CMK (cell line): ENCODE data around the gene FRAS1.
"Not testable (repeated sequence)": the region's sequence is repeated elsewhere in the genome, so short reads cannot be mapped to it uniquely, and the experiment has no call there.

Source experiments
- DNase-seq: peaks from one replicate; pipeline ENCODE4 v3.0.0-alpha.2; 2010; ENCODE audit warnings: low read depth

The FRAS1 gene

DNA sequence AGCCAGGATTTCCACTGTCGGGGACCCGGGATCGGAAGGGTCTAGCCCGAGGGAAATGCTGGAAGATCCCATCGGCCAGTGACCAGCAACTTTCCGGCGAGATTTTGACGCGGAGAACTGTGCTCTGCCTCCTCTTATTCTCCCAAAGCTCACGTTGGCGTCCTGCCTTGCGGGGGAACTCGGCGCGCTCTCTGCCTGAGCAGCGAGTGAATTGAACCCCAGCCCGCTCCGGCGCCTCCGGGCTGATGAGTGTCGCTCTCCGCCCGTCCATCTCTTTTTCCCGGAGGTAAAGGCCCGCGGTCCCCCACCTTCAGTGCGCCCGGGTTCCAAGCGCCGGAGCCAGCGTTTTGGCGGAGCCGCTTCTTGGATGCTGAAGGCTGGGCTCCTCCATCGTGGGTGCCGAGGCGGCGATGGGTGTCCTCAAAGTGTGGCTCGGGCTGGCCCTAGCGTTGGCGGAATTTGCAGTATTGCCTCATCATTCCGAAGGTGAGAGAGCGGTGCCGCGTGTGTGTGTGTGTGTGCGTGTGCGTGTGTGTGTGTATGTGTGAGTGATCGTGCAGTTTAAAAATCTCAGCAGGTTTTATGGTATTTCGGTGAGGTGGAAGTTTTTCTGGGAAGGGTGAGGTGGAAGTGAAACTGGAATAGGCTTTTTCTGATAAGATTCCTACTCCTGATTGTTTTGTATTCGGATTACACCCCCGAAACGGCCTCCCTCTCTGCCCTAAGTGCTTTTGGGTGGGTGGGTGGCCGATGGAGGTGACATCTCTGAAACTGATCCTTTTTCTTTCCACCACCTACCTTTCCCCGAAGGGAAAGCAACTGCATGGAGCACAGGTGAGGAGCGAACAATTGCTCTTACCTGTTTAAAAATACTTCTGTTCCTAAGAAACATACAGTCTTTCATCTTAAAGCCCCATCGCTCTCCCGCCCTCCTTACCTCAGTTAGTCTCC lies 752 bp downstream of the FRAS1 start:
- no peak for DNase-seq

DNA sequence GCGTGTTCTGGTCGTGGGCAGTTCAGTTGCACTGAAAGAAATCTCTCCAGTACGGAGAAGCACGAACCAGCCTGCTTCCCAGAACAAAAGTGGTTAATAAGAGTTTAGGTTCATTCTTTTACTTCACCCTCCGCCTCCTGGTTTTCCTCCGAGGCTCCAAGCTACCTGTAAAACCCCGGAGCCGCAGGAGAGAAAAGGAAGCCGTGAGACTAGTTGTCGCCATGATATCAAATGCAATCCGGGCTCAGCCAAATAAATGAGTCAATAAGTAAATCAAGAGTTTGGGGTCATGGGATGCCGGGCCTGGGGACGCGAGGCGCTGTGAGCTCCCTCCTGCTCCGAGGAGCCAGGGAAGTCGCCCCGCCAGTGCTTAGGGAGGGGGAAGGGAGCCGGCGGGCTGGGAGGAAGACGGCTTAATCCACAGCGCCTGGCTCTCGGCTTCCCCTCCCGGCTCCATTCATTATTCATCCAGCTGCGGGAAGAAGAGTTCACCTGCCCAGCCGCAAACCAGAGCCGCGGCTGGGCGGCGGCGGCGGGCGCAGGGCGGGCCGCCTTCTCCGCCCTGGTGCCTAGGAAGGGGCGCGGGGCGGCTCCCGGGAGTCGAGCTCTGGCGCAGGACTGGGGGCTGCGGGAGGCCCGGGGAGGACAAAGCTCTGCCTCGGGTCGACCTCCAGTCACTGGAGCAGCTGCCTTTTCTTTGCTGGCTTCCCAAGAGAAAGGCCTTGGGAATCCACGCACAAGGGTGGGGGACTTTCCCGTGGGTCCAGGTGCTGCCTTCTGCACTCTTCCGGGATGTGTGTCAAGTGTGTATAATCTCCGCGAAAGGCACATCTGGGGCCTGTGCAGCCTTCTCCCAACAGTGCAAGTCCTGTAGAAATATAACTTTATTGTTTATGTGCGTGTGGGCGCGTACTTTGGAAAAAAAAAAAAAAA lies 1.7 kb downstream of the FRAS1 start:
- no peak for DNase-seq

DNA sequence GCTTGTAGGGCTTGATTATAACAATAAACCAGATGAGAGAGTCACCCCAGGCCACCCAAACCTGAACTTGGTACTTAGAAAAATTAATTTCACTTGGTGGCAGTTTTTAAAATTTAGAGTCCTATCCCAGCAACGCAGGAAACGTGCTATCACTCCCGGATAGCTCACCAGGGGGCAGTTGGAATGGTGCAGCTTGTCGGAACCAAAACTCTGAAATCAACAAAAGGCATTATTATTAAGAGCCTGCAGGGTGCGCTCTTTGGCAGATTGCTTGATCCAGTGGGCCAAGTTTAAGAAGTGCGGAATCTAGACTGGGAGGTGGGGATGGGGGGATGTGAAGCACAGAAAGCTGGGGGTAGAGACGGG lies 2.4 kb downstream of the FRAS1 start:
- peak; percentile 56 for DNase-seq

DNA sequence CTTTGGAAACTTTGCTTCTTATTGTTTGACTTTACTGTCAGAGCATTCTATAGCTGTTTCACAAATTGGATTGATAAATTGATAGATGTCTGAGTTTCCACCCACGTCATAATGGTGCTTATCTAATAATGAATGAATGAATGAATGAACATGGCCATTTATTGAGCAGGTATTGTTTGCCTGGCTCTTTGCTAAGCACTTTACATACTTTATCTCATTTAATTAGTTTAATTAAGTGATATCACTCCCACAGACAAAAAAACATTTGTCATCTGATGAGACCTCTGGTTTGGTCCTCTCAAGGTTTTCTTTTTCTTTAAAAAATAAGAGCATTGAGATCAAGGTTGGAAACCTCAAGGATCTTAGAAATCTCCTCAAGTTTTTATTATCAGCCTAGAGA lies 2.8 kb downstream of the FRAS1 start:
- no peak for DNase-seq

DNA sequence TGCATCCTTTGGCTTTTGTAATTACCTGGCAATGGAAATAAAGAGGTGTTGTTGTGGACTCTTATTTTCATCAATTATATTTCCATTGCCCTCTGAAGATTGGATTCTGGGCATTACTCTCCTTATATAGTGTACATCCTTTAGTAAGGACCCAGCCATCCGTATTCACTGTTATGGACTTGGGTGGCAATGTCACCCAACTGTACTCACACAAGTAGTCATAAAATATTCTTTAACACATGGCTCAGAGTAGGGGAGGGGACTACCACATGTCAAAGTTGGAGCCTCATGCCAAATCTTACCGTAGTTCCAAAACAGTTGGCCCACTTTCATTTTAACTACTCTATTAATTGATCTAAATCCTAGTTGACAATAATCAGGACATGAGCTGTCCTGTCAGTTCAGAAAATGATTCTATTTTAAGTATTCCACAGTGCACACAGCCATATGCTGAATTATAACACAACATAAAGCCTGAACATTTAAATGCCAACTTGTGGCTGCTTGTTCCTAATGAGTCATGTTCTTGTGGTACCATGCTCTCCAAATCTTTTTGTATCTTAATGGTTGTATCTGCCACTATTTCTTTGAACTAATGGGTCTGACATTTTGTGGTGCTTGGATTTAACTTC lies 4.9 kb downstream of the FRAS1 start:
- DNase-seq = no peak

DNA sequence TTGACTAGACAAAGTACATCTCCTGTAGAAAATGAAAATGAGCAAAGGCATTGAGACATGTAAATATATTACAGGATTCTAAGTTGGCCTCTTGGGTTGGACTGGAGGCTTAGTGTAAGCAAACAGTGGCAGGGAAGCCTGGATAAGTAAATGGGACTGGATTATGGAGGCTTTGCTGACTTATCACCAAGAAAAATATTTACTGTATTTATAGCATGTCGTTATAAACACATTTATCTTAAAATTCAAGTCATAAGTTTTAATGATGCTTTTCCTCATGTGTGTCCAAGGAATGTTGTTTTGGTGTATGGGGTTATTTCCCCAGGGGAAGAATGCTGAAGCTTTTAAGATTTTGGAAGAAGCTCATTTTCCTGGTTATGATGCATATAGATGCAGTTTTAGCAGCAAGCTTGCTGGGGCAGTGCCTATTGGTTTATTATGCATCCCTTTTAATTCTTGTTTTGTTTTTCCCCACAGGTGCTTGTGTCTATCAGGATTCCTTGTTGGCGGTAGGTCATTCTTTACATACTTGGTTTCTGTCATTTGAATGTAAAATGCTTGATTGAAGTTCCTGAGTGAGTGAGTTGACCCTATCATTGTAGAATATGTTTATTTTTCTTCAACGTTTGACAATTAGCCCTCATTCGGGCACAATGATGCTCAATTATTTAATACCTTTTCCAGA lies 8.5 kb downstream of the FRAS1 start:
- no peak for DNase-seq

DNA sequence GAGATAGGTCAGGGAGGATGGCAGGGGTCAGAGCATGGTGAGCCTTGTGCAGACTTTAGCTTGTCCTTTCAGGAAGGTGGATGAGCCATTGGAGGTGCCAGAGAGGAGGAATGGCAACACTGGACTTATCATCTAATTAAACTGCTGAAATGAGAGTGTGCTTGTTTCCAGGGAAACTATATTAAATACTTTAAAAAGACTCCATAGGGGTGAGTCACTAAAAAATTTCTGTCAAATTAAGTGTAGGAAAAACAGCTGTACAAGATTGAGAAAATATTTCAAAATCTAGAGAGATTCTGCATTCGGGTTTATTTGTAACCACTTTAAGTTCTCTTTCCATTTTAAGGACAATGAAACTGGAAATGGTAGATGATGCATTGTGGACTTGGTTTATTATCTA lies 11.4 kb downstream of the FRAS1 start:
- DNase-seq = no peak

DNA sequence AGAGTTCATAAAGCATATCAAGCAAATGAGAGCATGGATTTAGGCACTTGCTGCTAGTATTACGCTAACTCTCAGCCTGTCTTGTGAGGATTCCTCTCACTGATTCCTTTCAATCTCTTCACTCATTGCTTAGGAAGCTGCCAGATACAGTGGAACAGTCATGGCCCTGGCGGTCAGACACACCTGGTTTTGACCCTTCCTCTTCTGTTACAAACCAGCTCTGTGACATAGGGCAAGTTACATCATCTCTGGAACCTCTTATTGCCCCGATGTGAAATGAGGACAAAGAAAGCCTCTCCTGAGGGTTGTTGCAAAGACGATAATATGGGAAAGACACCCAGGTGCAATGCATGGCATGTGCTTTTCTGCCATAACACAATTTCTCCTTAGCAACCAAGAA lies 12.2 kb downstream of the FRAS1 start:
- DNase-seq = no peak

DNA sequence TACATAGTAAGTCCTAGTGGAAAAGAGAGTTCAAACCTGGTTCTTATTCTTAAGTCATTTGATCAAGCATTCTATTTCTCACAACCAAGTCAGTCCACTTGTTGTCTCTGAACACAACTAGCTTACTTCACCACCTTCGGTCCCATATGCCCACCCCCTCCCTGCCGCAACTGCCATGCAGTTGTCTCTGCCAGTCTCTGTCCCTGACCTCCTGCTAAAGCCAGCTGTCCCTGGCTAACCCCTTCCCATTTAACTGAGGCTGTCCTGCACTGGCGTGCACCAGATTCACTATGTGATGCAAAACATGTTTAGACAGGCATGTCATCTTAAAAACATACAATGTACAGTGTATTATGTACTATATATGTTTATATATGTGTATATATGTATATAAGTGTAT lies 12.7 kb downstream of the FRAS1 start:
- no peak for DNase-seq

DNA sequence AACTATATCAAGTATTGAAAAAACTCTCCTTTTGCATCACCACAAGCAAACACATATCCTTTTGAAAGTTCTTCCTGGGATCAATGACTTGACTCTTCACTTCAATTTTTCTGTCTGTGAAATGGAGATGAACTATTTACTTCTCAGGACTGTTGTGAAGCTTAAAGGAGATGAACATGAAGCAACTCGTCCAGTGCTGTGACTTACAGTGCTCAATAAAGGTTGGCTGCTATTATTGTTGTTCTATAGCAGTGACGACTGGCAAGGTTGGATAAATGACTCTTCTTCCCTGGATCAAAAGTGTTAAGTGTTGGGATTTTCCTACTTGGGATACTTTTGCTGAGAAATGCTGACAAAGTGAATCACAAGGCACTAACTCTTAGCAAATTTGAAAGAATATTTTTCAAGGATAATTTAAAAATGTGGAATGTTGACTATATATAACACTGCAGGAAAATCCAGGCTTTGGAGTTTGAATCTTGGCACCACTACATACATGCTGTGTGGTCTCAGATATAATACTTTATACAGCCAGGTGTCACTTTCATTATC lies 13.7 kb downstream of the FRAS1 start:
- DNase-seq = no peak

DNA sequence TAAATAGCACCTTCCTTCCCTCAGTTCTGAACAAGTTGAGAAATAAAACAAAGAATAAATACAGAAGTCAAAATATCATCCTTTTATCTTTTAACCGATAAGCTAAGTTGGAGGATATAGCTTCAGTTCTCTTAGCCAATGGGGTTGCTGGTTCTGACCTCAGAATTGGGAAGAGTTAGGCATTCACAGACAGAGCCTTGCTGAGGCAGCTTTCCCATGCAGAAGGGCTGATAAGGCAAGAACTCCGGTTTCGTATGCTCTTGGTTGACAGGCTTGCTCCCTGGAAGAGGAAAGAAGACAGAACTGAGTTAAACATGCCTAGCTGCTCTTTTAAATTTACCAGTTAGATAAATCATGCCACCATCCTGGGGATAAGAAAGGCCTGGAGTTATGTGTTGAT lies 17.6 kb downstream of the FRAS1 start:
- DNase-seq = no peak

DNA sequence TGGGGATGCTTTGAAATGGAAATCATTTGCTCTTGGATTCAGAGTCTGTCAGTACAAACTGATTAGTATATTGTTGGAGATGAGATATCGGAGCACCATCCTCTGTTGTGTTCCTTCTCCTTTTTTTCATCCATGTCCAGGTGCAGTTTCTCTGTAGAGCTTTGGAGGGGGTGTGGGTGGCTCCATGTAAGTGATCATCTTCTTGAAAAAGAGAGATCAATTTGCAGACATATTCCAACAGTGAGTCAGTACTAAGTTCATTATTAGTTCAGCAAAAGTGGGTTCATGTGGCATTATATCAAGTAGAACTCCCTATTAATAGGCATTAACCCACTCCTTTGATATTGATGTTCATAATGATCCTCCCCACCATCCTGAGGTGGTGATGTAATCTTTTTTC lies 18.9 kb downstream of the FRAS1 start:
- DNase-seq = no peak

DNA sequence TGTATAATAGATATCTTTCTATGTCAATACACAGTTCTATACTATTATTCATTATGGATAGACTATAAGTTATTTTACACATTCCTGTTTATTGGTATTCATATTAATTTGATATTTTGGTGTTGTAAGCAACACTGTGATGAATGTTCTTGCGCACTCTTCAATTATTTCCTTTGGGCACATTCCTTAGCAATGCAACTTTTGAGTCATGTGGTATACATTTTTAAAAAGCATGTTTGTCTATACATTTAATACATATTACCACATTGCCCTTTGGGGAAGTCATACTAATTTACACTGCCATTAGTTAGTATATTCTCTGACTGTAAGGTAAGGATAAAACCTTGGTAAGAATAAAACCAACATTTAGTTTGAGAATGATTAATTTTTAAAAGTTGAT lies 21.0 kb downstream of the FRAS1 start:
- DNase-seq = no peak

DNA sequence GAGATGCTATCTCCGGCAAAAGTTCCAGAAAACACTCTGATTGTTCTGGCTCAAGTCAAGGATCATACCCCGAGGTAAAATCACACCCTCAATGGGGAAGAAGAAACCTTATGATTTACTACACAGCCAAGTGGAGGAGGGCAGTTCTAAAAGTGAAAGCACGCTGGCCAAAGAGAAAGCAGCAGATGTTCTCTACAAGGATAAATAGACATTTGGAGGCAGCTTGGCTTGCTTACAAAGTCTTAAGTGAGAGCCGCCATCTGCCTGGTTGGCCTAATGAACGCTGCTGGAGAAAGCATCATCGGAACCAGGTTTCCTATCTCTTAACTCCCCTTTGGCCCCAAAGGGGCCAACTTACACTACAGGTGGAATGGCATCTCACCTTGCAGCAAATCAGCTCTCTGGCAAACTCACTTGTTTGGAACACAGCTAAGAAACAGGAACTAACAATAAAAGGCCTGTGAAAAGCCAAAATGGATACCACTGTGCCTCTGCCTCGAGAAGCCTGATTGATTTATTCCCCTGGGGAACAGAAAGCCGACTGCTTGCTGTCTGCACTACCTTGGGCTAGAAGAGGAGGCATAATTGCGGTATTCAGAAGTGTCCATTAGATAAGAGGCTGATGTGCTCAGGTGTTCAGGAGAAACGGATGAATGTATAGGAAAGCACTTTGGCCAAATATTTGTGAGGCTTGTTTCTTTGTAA lies 22.8 kb downstream of the FRAS1 start:
- DNase-seq = no peak

DNA sequence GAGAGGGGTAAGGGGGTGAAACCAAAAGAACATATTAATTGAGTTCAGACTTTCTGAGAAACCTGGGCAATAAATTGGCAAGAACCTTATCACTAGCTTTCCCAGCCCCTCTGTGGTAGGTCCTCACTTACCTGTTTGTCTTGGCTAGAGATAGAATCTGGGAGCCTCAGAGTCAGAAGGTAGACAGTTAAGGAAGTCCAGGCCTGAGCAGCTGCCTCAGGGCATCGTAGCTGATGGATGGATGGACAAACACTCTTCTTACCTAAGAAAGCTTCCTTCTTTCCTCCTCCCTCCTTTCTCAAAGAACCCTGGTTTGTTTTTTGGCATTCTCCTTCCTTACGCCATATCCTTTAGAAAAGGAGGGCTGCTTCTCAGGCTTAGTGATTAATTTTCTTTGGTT lies 24.4 kb downstream of the FRAS1 start:
- DNase-seq = no peak

DNA sequence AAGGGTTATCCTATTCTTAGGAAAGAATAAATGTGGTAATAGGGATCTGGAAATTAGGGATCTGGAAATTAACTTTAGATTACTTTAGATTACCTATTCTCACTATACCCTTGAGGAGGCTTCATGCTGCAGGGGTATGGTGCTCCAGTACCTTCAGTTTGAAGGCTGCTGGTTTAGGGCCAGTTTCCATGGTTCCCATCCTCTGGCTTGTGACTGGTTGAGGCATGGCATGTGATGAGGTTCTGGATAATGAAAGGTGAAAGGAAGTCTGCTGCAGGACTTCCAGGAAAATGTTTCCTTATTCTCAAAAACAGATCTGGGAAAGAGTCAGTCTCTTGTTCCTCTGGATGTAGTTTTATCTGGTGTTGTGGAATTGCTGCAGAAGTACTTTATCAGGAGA lies 25.9 kb downstream of the FRAS1 start:
- no peak for DNase-seq

DNA sequence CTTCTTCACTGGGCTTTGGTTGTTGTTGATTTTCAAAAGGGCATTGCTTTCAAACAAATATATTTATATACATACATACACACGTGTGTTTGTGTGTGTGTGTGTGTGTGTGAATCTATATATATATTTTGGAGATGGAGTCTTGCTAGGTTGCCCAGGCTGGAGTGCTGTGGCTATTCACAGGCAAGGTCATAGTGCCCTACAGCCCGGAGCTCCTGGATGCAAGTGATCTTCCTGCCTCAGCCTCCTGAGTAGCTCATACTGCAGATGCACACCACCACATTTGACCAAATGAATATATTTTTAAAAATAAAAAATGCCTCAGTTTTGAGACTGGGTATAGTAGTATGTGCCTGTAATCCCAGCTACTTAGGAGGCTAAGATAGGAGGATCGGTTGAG lies 34.4 kb downstream of the FRAS1 start:
- no peak for DNase-seq

DNA sequence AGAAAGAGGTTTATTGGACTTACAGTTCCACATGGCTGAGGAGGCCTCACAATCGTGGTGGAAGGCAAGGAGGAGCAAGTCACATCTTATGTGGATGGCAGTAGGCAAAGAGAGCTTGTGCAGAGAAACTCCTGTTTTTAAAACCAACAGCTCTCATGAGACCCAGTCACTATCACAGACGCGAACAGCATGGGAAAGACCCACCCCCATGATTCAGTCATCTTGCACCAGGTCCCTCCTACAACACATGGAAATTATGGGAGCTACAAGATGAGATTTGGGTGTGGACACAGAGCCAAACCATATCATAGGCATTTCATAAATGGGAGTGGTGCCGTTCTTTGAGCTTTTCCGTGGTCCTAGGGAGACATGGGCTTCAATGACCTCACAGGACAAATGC lies 35.2 kb downstream of the FRAS1 start:
- DNase-seq = not testable (repeated sequence)

DNA sequence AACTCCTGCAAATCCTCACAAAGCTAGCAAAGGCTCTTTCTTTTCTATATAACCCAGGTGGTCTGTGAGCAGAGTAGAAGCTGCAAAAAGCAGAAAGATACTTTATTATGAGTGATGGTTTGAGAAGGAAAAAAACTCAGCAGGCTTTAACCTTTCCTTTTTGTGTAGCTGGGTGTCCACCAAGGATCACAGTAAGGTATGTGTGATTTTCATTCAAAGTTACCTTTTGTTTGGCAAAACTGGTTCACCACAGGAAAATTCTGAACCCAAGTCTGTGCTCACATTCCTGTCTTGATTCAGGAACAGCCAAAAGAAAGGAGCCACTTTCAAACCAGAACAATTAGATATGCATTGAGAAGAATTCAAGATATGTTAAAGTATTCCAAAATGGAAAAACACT lies 35.7 kb downstream of the FRAS1 start:
- no peak for DNase-seq

DNA sequence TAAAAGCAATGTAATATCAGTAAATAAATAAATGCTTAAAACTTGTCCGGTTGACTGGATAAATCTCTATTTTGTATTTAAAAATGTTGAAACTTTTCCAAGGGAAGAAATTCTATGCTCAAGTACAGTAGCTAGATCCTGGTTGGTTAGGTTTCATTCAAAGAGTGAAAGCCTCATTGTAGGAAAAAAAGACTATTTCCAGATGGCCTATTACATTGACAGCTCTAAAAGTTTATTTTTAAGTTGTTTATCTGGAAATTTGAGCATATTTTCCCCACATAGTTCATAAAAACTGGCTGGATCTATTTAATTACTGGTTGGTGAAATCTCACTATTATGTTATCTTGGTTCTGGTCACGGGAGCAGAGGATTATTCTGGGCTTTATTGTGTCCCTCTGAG lies 38.0 kb downstream of the FRAS1 start:
- DNase-seq = no peak

DNA sequence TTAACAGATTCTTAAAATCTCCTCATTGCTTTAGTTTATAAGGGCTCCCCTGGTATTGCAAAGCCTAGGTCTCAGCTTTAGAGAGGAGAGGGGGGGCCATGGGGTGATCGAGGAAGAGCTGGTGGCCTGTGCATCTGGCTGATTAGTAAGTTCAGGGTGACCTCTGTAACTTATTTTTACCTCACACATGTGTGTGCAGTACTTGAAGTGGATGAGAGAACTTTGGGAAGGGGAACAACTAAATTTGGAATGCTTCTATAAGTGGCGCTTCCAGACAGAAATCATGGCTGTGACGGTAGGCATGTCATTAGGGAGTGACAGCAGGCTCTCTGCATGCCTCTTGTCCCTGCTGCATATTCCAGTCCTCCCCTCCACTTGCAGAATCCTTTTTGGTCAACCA lies 41.9 kb downstream of the FRAS1 start:
- no peak for DNase-seq
